ENCODE results near the gene RHEBL1.
A peak's percentile ranks its signal among the peaks of the same experiment; 100 is the strongest.
"Not testable (repeated sequence)": the region's sequence is repeated elsewhere in the genome, so short reads cannot be mapped to it uniquely, and the experiment has no call there.

The RHEBL1 gene

DNA sequence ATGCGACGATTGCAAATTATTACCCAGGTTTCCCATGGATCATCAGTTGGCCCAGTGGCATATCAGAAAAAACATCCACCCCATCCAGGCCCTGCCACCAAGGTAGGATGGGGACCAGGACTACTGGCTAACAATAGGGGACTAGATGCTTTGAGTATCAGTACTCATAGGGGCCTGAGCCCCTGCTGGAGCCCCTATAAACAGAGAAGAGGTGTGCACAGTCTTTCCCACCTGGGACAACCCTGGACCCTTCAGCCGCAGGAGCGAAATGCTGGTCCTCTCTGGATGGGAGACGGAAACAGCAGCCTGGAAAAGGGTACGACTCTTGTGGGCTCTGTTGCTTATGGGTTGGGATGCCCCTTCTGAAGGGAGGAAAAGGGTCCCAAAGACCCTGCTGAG lies 19.2 kb upstream of the RHEBL1 start:
- no peak for DNase-seq

DNA sequence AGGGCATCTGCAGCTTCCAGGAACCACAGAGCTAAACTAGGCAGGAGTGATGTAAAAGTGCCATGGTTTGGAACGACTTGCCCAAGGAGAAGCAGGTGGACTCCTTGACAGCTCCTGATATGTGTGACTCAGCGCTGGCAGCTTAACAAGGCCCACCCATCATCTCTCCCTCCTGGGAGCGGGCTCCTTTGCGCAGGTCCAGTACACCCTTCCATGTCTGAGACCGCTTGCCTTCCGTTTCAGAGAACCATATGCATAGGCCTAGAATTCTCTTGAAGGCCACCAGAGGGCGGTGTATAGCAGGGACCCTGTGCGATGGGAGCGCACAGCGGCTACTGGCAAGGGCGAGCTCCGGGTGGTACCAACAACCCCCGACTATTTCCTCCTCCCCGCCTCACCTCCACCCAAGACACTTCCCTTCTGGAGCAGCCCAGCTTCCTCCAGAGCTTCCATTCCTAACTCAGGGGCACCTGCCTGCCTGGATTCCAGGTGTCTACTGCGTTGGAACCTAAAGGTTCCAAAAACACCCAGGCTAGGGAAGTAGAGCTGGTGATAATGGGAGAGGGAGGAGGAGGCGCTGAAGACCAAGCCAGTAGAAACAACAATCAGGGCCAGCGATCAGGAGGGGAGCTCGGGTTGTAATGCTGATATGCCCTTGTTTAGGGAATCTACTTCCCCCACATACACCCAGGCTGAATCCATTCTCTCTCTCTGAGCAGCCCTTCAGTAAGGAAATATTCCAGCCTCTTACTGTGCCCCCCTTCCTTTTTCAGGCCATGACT lies 18.6 kb upstream of the RHEBL1 start:
- peak; percentile 68 for DNase-seq

DNA sequence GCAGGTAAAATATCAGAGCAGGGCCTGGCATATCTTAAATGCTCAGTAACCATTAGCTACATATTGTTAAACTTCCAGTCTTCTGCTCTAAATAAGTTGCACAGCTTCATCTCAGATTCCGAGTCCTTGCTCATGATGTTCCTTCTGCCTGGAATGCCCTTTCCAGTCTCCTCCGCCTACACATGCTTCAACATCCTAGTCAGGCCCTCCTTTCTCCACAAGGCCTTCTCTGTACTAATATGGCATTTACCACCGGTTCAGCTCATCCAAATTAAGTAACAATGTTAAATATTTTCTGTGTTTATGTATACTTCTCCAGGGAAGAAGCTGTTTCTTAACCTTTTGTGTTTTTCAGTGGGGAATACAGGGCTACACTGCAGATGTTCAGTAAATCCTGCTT lies 16.3 kb upstream of the RHEBL1 start:
- no peak for DNase-seq

DNA sequence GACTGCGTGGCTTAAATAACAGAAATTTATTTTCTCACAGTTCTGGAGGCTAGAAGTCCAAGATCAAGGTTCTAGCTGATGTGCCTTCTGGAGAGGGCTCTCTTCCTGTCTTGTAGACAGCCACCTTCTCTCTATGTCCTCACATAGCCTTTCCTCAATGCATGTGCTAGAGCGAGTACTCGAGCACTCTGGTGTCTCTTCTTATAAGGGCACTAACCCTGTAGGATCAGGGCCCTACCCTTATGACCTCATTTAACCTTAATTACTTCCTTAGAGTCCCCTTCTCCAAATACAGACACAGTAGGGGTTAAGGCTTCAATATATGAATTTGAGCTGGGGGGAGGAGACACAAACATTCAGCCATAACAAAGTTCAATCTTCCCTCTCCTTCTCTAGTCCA lies 14.7 kb upstream of the RHEBL1 start:
- DNase-seq: no peak

DNA sequence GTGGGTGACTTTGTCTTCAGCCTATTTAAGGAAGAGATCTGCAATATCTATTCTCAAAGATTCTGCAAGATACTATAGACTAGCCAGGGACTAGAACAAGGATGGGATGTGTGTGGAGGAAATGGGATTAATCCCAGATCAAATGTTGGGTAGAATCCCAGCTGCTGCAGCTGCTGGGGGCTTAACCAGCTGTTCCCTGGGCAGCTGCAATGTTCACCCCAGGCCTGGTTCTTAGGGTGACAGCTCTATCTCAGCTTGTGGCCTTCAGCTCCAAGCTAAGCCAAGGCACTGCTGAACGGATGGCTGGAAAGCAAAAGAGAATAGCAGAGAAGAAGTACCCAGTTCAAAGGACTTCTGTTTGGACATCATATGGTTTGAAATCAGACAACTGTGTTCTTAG lies 10.0 kb upstream of the RHEBL1 start:
- no peak for DNase-seq

DNA sequence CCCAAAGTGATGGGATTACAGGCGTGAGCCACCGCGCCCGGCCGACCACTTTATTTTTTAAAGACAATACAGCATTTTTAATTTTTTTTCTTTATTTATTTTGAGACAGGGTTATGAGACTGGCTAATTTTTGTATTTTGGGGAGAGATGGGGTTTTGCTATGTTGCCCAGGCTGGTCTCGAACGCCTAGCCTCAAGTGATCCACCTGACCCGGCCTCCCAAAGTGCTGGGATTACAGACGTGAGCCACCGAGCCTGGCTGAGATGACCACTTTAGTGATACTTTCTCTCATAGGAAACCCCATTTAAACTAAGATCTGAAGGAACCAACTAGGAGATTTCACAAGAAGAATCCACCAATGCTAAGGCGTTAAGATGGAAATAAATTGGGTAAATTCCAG lies 1.2 kb upstream of the RHEBL1 start:
- no peak for DNase-seq

DNA sequence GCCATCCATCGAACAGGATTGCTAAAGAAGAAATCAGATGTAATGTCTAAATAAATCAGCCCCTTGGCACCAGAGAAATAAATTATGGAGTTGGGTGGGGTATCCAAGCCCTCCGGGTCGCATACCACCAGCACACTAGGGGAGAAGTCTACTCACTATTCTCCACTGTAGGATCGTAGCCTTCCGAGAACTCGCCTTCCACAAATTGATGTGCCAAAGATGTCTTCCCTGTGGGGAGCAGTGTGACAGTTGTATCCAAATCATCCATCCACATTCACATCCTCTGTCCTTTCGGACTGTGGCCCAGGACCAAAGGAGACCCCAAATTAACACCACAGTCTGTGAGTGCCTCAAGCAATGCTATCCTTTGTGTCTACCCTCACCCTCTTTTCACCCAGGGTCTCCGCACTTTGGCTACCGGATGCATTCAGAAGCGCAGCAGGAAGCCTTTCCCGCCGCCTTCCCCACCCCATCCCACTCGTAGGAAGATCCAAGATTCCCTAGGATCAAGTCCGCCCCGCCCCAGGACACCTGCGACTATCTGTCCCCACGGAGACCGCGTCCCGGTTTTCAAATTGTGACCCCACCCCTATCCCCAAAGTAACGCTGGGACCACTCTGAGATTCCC lies 786 bp downstream of the RHEBL1 start:
- DNase-seq: no peak

DNA sequence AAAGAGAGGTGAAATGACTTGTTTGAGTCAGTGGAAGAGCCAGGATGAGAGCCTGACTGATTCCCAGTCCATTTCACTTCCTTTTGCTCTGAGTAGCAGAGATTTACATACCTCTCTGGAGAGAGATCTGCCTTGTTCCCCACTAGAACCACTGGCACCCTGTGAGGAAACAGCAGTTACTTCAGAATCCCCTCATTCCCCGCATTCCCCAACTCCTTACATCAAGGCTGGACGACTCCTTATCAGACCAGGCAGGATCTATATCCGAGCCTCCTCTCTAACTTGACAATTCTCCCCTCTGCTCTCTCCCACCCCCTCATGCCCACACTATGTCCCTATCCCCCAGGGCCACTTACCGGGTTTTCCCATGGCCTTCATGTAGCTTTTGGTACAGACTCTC lies 3.7 kb downstream of the RHEBL1 start:
- DNase-seq: no peak

DNA sequence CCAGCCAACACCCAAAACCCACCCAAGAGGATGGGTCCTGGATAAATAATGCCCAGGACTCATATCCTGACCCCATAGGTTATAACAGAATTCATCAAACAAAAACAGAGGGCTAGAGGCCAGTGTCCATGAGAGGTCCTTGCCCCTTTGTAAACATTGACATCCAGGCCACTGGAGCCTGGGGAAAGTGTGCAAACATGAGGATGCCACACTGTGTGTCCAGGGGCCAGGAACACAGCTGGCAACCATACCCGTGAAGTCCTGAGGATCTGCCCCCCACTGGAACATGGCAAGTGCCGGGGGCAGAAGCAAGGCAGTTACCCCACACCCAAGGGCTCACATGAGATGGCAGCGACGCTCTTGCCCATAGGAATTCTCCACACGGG lies 5.0 kb downstream of the RHEBL1 start:
- DNase-seq: no peak

DNA sequence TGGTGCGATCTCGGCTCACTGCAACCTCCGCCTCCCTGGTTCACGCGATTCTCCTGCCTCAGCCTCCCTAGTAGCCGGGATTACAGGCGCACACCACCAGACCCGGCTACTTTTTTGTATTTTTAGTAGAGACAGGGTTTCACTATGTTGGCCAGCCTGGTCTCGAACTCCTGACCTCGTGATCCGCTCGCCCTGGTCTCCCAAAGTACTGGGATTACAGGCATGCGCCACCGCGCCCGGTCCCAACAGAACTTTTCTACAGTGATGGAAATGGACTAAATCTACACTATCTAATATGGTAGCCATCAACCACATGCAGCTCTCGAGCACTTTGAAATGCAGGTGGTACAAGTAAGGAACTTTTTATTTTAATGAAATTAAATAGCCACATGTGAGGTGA lies 7.9 kb downstream of the RHEBL1 start:
- not testable (repeated sequence) for DNase-seq

DNA sequence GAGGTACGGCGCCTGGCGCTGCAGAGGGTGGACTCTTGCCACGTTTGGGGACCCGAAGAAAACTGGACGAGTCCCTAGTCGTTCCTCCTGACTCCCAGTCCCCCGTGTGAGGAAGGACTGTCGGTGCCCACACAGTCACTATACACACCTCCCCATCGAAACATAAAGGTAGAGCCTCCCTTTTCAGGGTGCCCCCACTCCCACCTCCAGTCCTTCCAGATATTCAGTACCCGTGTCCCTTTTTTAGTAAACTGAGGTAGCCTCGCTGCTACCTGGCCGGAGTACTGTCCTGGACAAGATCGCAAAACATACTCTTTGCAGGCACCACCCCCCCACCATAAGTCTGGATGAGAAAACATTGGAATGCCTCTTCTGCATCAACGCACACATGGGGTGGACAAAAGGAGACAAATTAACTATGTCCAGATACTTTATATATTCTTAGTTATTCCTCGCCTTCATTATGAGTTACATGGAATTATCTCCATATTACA lies 8.6 kb downstream of the RHEBL1 start:
- DNase-seq: no peak

DNA sequence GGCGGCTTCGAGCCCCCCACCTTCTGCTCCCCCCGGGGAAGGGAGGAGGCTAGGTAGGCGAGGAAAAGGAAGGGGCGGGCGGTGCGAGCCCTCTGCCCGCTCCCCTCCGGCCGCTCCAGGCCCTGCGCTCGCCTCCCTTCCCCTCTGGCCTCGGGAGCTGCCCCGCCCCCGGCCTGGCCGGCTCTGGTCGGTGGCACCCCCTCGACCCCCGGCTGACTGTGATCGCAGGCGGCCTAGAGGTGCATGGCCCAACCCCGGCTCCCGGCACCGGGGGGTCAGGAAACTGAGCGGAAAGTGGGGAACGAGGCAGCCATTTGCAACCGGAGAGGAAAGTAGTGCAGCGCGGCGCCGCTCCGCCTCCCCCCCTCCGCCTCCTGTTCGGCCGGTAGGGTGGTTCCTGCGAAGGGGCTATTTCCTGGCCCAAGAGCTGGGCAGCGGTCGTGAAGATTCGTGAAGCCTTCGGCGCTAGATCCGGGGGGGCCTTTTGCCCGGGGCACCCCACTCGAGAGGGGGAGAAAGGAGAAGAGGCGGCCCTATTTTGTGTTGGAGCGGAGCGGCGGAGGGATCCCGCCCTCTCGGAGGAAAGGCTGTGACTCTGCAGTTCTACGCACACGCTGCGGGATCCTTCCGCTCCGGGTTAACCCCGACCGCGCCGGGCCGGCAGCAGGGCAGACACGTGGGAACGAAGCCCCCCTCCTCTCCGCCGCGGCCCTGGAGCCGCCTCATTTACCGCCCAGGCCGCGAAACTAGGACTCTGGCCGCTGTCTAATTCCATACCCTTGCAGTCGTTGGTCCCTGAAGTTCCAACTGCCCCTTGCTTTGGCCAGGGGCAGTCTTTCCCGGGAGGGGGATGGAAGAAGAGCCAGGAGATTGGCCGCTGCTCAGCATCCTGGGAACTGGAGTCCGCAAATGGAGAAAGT lies 9.3 kb downstream of the RHEBL1 start, which contains the start of gene KMT2D:
Gene KMT2D, minus strand, starts transcription at position 558 of the 920 bp plus-strand sequence. CDS start 5,470 bp downstream, outside the sequence.
- DNase-seq: peak; percentile 90

DNA sequence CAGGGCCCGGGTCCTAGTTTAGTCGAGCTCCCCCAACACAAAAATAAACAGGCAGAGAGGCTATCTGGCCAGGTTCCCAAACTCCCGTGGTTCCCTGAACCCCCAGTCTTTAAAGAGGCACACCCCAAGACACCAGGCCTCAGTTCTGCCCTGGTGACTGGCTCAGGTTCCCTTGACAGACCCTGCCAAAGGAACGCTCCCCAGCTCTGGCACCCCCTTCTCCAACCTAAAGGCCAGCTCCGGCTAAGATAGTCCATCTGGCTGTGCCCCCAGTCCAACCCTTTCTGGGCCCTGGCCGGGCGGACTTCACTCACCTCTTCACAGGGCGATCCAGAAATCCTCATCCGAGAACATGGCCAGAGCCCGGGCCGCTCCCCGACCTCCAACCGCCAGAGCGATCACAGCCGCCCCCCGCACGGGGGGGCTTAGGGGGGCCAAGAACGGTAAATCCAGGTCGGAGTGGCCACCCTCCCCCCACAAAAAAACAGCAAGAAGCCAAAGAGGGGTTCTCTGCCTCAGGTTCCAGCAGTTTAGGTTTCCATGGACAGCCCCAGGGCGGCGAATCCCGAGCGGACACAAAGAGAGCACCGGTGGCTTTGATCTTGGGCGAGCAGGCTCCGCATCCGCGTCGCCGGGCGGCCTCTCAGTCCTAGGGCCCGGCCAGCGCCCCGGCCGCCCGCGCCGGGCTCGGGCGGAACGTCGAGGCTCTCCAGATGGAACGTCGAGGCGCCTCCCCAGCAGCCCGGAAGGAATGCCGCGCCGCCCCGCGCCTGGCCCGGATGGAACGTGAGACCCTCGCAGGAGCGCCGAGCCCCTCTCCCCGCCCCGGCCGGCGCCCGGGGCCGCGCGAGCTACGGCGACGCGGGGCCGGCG lies 10.2 kb downstream of the RHEBL1 start:
- peak; percentile 29 for DNase-seq

DNA sequence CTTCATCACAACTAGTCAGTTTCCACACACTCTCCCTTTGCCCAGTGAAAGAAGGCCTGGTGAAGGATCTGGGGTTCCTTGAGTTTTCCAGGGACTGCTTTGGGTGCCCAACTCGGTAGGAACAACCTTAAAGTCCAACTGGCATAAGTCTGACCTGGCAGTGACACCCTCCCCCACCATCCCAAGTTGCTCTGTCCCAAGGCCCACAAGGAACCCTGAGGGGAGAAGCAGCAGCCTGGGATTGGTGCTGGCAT lies 10.8 kb downstream of the RHEBL1 start:
- no peak for DNase-seq

DNA sequence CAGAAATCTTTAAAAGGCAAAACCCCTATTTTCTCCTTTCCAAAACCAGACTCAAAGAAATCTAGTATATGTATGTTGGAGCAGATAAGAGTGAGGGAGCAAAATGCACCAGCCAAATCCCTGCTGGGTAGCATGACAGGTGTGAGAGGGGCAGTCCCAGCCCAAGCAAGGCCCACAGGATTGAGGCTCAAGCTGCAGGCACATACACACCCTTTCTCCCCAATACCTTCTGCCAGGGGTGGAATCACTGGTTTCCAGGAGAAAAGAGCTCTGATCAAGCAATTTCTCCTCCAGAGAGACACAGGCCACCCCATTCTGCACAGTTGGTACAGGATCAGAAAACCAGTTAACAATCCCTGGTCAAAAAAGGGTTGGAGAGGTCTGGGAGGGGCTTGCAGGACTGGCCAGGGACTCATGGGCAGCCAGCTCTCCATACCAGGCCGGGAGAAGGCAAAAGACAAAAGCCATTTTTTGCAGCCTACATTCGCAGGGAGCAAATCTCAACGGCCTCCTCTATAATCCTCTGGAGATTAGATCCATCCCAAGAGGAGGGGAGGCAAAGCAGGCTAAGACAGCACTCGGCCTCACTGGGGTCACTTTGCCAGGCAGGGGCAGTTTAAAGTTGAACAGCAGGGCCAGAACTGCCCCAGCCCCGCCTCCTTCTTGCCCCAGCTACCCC lies 11.3 kb downstream of the RHEBL1 start:
- no peak for DNase-seq

DNA sequence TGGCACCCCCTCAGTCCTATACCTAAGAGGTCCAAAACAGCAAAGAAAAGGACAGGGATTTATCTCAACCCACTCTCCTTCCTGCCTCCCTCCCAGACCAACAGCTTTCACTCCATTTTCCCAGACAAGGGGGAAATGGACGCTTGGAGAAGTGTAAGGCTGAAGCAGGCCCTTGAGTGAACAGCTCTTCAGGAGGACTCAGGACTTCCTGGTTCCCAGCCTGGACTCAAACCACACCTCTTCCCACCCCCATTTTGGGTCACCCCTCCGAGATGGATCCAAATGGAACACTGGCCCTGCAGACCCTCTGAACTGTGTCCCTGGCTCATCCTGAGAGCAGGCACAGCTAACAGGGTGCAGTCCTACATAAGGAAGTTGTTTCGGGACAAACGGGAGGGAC lies 11.9 kb downstream of the RHEBL1 start:
- peak; percentile 4 for DNase-seq

DNA sequence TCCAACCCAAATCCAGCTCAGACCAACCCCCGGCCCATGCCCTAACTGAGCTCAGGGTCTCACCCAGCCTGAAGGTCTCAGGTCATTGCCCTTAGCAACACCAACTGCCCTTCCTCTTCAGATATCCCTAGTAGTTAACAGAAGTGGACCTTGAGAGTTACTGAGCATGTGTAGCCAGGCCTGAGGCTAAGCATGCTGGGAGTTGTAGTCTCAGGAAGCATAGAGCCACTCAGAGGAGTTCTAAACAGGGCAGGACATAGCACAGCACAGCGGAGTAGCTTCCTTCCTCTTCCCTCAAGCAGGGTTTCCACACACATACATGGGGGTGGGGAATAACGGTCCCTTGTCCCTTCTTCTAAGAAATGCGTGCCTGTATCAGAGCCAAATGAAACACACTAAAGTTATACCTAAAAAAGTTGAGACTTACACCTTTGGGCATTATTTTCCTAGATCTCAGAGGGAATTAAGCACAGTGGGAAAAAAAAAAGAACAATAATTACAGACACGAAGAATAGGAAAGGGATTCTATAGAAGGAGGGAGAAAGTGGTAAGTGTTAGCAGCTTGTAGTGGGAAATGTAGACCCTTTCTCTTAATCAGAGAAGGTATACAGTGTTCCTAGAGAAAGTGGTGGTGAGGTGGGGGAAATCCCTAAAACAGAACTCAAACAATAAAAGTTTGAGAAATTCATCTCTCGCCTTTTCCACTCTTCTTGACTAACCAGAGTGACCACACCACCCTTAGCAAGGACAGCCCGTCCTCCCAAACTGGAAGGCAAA lies 13.6 kb downstream of the RHEBL1 start:
- DNase-seq: peak; percentile 50

DNA sequence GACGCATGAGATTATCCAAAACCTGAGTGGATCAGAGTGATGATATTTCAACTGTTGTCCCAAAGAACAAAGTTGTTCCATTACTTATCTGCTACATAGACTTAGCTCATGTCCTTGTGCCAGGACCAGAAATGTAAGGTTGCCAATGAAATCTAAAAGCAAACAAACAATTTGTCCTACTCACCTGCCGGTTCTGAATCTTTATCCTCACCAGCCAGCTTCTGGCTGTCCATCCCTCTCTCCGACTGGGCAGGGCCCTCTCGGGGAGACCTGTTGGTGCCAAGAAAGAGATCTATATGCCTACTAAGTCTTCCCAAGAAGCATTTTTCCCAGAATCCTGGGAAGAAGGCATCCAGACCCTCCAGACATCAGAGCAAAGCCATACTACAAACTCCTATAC lies 14.7 kb downstream of the RHEBL1 start:
- DNase-seq: no peak

DNA sequence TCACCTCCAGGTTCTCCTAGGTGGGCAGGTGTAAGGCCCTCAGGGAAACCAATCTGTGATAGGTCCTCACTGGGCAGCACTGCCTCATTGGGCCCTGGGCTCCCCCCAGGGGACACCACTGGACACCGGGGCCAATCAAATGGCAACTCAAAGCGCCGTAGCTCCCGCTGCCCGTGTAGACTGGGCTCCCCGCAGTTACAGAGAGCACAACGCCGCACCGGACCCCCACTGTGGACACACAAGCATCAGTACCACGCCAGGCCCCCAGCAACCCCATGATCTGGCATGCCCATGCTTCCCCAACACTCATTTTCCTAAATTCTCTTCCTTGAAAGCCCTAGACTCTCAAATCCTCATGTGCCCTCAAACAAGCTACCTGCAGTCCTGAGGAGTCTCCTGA lies 15.3 kb downstream of the RHEBL1 start:
- DNase-seq: no peak

DNA sequence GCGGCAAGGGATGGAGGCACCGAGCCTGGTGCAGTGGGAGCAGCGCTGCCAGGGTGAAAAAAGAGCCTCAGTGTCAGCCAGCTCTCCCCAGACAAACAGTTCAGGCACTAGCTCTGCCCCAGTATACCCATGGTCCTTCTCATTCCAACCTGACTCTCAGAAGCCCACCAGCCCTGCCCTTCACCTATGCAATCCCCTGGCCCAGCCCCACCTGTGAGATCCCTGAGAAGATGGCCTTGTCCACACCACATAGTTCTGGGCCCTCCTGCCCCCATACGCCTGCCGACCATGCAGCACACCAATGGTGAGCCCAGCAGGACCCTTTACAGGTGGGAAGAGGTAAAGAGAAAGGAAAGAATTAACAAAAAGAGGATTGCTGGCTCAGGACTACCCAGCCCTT lies 15.7 kb downstream of the RHEBL1 start:
- no peak for DNase-seq
